Thoracic aorta (tissue), 2 donors: ENCODE measurements around the gene SRF. TPM values are rescaled to one million over a fixed set of nuclear protein-coding genes. Genes with fewer than 3 reads are reported as not detected.

Source experiments
- ATAC-seq: fragments of 150-250 bp; one replicate; pipeline ENCODE4 v1.8.0; 2017; ENCODE audit warnings: low read depth; ENCODE audit not compliant: insufficient number of reproducible peaks, low FRiP score
- DNase-seq: peaks from one replicate; pipeline ENCODE4 v3.0.0-alpha.2; 2020; ENCODE audit warnings: low spot score
- H3K27ac ChIP-seq, 2 donors: fragments of 200-600 bp; sonication (generic); 1 replicate in 1 of 2; 2 replicates in 1 of 2; pipeline ENCODE4 v1.5.1; 2016; ENCODE audit warnings: mild to moderate bottlenecking in 2 of 2, moderate library complexity in 2 of 2
- H3K27me3 ChIP-seq: fragments of 200-600 bp; sonication (generic); replicated peaks from 2 replicates; pipeline ENCODE4 v1.6.0; 2016; ENCODE audit warnings: mild to moderate bottlenecking; ENCODE audit not compliant: insufficient read depth
- H3K36me3 ChIP-seq: fragments of 200-600 bp; sonication (generic); one replicate; pipeline ENCODE4 v1.5.1; 2016
- H3K4me1 ChIP-seq, 2 donors: fragments of 200-600 bp; sonication (generic); 1 replicate in 1 of 2; 2 replicates in 1 of 2; pipeline versions ENCODE4 v1.5.1 to v1.6.0; 2016; ENCODE audit warnings: low read depth in 2 of 2, mild to moderate bottlenecking in 1 of 2; ENCODE audit not compliant: control insufficient read depth in 1 of 2
- H3K4me3 ChIP-seq: fragments of 200-600 bp; sonication (generic); 2 replicates; pipeline ENCODE4 v1.5.1; 2016; ENCODE audit warnings: mild to moderate bottlenecking
- H3K9me3 ChIP-seq: fragments of 200-600 bp; sonication (generic); 2 replicates; pipeline ENCODE4 v1.5.1; 2016
- CTCF ChIP-seq: fragments of 200-600 bp; sonication (generic); IDR thresholded peaks from one replicate; pipeline ENCODE4 v1.5.1; 2019; ENCODE audit warnings: antibody characterized with exemption
- total RNA-seq, 2 donors: library from RNA; depleted of rRNA; stranded (reverse); fragments of >200 nt; gene quantifications; one replicate each; pipeline versions ENCODE4 v1.1.0 to v1.2.3, GENCODE V29; 2016

Gene SRF
- total RNA-seq, 2 donors from 2014 or later, result 79.5 to 99.0 TPM

GRCh38 chr6:43203718-43204095 lies 32.6 kb downstream of the SRF start:
- no peak for TF ChIP-seq CTCF
- DNase-seq, result no peak
- Histone ChIP-seq H3K4me1 (no peaks in the 10 kb centered on the region), H3K36me3 (peaks cover 14% of the 10 kb centered on the region), H3K9me3 (no peaks in the 10 kb centered on the region), H3K4me3 (no peak overlapping the region), H3K27ac (no peak overlapping the region), H3K27me3 (no peaks in the 10 kb centered on the region)
- ATAC-seq, result no peak

GRCh38 chr6:43204271-43205105 lies 33.4 kb downstream of the SRF start:
- no peaks in the 10 kb centered on the region for H3K27me3 ChIP-seq
- peaks cover 14% of the 10 kb centered on the region for H3K36me3 ChIP-seq
- ATAC-seq, result no peak
- no peak overlapping the region for H3K4me3 ChIP-seq
- no peak overlapping the region for H3K27ac ChIP-seq
- no peak for DNase-seq
- TF ChIP-seq CTCF, result no peak
- H3K4me1 ChIP-seq, result no peaks in the 10 kb centered on the region
- no peaks in the 10 kb centered on the region for H3K9me3 ChIP-seq

- Histone ChIP-seq H3K4me3 (no peak overlapping the region), H3K36me3 (peaks cover 10% of the 10 kb centered on the region), H3K4me1 (no peaks in the 10 kb centered on the region), H3K27ac (no peak overlapping the region), H3K27me3 (no peaks in the 10 kb centered on the region), H3K9me3 (no peaks in the 10 kb centered on the region)
- DNase-seq, result no peak
- TF ChIP-seq CTCF, result no peak
- ATAC-seq, result no peak
Measured at GRCh38 chr6:43205849-43206248, 34.8 kb downstream of the SRF start.

- H3K4me1 ChIP-seq, result no peaks in the 10 kb centered on the region
- no peak for TF ChIP-seq CTCF
- no peaks in the 10 kb centered on the region for H3K27me3 ChIP-seq
- no peak overlapping the region for H3K27ac ChIP-seq
- ATAC-seq (no peak), DNase-seq (no peak)
- H3K4me3 ChIP-seq, result no peak overlapping the region
- H3K36me3 ChIP-seq, result peaks cover 10% of the 10 kb centered on the region
- H3K9me3 ChIP-seq, result no peaks in the 10 kb centered on the region
Measured at GRCh38 chr6:43207286-43207685, 36.2 kb downstream of the SRF start.

GRCh38 chr6:43211955-43212354 lies 40.9 kb downstream of the SRF start:
- DNase-seq, result no peak
- TF ChIP-seq CTCF, result no peak
- no peak for ATAC-seq

More at GRCh38 chr6:43211955-43212354, 40.9 kb downstream of the SRF start:
- Histone ChIP-seq H3K27ac (no peak overlapping the region), H3K9me3 (no peaks in the 10 kb centered on the region), H3K27me3 (no peaks in the 10 kb centered on the region), H3K4me3 (no peak overlapping the region), H3K4me1 (no peaks in the 10 kb centered on the region), H3K36me3 (peaks cover 5% of the 10 kb centered on the region)
